Testis (tissue), 2 donors: ENCODE results near the gene CEACAM3.

Experiments used
- CTCF ChIP-seq, 3 experiments: fragments of 450-650 bp in 2 of 3; fragments of 200-600 bp in 1 of 3; sonication (generic) in 1 of 3; IDR thresholded peaks; one replicate each; pipeline ENCODE4 v1.5.1; 2016 to 2019; ENCODE audit warnings: antibody characterized with exemption in 3 of 3, mild to moderate bottlenecking in 2 of 3, moderate library complexity in 1 of 3
- POLR2A ChIP-seq: fragments of 450-650 bp; IDR thresholded peaks from one replicate; pipeline ENCODE4 v1.6.1; 2017; ENCODE audit warnings: antibody characterized with exemption, mild to moderate bottlenecking, moderate library complexity

- TF ChIP-seq POLR2A (no peak), CTCF (IDR thresholded peaks at IDR 0.05) (no peak)
Measured at GRCh38 chr19:41771410-41771809, 25.0 kb upstream of the CEACAM3 start.
